UCSD-AML1 (cell line): ENCODE data around the gene NUDT21.
"Not testable (repeated sequence)": the region's sequence is repeated elsewhere in the genome, so short reads cannot be mapped to it uniquely, and the experiment has no call there.

Source experiments
- DNase-seq: peaks from one replicate; lab custom pipeline; 2025; ENCODE audit not compliant: unreplicated experiment; lab: John Stamatoyannopoulos, UW

NUDT21 gene

DNA sequence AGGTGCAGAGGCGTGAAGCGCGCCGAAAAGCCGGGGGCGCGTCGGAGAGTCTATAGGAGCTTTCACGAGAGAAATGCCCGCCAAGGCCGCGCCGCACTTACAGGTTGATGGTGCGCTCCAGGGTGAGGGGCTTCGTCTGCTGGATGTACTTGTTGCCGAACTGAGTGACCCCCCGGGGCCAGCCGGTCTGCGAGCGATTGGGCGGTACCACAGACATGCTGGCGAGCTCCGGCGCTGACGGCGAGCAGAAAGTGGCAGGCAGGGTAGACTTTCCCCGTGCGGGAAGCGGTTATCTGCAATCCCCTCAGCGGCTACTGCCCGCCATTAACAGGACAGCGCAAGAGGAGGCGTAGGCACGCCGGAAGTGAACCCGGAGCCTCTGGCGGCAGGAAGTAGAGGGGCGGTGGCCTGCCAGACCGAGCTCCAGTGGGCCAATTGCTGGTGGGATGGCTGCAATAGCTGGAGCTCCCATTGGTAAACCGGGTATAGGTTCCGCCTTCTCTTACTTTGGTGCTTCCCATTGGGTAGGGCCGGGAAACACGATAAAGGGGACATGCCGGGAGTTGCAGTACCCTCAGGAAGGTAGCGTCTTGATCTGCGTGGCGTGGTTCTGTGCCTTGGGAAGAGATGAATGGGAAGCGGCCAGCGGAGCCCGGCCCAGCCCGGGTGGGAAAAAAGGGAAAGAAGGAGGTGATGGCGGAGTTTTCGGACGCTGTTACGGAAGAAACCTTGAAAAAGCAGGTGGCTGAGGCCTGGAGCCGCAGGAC is at the start of gene NUDT21, which contains the start of gene OGFOD1:
Gene NUDT21 (minus strand): TSS at position 347 of the 767 bp plus-strand sequence. CDS start 130 bp downstream, at position 217.
Gene OGFOD1 (plus strand): TSS at position 569 of the 767 bp plus-strand sequence. CDS start 59 bp downstream, at position 628.
- DNase-seq, result peak; percentile 92

DNA sequence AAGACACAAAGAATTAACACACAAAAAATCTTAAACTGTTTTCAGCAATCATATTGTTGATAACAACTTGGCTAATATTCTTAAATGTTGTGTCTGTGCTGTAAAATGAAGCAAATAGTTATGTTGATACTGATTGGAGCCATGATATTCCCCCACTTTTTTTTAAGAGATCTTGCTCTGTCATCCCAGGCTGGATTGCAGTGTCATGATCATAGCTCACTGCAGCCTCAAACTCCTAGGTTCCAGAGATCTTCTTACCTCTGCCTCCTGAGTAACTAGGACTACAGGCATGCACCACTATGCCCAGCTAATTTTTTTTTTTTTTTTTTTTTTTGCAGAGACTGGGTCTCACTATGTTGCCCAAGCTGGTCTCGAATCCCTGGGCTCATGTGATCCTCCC is 42.7 kb upstream of the NUDT21 start:
- no peak for DNase-seq

DNA sequence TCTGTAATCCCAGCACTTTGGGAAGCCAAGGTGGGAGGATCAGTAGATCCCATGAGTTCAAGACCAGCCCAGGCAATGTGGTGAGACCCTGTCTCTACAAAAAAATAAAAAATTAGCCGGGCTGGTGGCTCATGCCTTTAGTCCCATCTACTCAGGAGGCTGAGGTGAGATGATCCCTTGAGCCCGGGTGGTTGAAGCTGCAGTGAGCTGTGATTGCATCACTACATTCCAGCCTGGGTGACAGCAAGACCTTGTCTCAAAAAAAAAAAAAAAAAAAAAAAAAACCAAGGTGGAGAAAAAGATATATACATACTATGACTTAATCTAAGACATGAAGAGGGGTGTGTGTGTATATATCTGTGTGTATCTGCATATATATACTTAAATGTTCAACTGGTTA is 42.0 kb upstream of the NUDT21 start:
- DNase-seq, result no peak

DNA sequence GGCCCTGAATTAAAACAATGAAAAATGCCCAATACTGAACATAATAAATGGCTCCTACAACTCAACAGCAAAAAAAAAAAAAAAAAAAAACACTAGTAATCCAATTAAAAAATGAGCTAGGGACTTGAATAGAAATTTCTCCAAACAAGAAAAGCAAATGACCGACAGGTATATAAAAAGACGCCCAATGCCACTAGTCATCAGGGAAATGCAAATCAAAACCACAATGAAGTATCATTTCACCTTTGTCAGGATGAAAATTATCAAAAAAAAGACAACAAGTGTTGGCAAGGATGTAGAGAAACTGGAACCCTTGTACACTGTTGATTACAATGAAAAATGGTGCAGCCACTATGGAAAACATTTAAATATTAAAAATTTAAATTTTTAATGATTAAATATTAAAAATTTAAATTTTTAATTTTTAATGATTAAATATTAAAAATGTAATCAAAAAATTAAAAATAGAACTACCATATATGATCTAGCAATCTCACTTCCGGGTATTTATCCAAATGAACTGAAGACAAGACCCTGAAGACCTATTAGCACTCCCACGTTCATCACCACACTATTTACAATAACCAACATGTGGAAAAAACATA is 40.6 kb upstream of the NUDT21 start:
- DNase-seq, result no peak

DNA sequence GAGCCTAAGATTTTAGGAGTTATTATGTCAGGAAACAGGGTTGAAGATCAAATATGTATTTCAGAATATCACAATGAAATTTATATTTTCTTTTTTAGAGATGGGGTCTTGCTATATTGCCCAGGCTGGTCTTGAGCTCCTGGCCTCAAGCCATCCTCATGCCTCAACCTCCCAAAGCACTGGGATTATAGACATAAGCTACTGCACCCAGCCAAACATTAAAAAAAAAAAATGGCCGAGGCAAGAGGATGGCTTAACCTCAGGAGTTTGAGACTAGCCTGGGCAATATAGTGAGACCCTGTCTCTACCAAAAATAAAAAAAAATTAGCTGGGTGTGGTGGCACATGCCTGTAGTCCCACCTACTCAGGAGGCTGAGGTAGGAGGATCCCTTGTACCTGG is 37.7 kb upstream of the NUDT21 start:
- DNase-seq, result not testable (repeated sequence)

DNA sequence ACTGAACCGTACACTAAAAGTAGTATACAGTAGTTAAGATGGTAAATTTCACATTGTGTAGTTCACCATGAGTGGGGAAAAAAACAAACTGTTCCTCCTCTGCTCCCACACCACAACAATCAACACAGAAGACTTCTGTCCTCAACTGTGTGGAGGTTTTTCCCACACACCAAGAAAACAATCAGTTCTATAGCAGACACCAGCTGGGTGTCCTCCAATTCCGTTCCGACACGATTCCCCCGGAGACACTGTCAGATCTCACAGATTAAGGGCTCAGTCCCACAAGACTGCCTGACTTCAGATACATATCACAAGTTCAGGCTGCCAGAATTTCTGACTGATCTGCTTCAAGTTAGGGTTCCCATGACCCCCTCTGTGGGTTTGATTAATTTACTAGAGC is 36.9 kb upstream of the NUDT21 start:
- DNase-seq, result no peak

DNA sequence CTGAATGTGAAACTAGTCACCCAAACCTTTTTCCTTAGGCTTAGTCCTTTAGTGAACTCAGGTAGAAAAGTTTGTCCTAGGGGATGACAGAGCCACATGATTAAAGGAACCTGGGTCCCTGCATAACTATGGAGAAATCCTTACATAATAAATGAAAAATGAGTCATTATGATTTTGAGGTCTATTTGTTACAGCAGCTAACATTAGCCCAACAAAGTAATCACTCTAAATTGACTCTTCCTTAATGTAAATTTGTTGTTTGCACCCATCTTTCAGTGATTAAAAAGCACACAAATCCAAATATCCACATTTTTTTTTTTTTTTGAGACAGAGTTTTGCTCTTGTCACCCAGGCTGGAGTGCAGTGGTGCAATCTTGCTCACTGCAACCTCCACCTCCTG is 32.3 kb upstream of the NUDT21 start:
- DNase-seq, result no peak

DNA sequence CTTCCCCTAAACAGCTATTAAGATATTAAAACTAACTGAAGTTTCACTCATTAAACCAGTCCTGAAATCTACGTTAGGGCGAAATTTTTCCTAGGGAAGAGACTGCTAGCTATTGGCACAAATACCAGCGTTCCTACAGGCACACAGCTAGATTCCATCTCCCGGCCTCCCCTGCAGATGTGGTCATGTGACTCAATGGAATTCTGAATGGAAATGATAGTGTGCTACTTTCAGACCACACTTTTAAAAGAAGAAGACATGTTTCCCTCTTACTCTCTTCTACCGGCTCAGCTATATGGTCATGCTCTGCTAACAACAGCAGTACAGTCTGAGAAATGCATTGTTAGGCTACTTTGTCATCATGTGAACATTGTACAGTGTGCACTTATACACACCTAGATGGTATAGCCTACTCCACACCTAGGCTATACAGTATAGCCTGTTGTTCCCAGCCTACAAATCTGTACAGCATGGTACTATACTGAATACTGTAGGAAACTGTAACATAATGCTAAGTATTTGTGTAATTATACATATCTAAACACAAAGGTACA is 31.6 kb upstream of the NUDT21 start:
- DNase-seq, result no peak

DNA sequence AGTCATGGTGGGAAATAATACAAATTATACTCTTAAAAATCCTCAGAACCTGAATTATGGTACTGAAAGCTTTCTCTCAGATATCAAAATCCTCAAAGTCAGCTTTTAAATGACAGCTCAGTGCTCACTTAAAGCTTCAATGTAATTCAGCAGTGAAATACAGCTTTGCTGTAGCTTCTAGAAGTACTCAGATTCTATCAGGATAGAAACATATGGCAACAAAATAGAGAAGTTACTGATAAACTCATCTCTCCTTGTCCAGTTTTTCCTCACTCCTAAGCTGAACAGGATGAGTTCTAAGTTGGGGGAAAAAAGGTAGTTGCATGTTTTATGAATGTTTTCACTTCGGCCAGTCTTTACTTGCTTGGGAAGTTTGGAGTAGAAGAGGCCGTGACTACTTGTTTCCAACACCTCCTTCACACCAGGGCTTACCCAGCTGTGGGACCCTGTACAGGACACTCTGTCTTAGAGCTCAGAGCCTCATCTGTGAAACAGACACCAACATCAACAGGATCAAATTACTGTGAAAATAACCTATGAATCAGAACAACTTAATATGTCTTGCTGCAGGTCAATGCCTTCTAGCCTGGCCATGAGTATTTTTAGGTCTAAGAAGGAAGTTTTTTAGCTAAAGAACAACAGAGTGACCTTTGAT is 30.5 kb upstream of the NUDT21 start:
- DNase-seq, result no peak

DNA sequence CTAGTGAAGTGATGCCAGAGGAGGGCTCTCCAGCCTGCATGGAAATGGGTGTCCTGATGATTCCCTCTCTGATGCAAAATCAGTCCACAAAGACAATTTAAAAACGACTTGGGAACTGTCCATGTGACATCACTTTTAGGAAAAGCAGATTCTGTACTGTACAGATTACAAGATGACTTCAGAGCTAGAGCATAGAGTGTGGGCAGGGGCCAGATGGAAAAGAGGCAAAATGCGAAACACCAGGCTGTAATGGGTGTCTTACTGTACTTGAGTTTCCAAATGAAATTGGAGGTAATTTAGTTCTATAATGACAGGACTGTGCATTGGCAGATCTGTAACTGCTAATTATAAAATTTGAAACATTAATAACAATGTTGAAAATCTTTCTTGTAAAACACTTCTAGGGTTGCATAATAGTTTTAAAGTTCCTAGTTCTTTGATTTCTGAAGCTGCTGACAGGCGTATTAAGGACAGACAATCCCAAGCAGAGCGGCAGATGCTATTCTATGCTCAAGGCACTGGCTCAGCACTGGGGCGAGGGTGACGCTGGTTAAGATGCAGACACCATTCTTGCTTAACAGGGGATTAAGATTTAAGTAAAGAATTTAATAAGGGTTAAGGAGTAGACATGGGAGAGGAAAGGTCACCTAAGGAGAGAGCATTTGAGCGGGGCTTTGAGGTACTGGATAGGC is 29.8 kb upstream of the NUDT21 start:
- DNase-seq, result no peak

DNA sequence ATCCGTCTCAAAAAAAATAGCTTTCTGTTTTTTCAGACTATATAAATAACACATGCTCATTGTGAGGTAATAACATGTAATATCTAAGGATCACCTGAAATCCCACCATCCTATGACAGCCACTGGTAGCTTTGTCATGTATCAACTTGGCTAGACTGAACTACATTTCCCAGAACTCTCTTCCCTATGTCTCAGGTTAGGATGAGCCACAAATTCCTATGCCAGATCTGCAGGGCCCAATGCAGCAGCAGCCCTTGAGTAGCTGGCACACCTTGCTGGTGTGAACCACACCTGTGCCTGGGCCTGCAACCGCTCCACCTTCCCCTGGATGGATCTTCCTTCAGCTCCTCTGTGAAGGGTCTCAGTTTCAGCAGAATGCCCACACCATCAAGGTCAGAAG is 28.3 kb upstream of the NUDT21 start:
- no peak for DNase-seq

DNA sequence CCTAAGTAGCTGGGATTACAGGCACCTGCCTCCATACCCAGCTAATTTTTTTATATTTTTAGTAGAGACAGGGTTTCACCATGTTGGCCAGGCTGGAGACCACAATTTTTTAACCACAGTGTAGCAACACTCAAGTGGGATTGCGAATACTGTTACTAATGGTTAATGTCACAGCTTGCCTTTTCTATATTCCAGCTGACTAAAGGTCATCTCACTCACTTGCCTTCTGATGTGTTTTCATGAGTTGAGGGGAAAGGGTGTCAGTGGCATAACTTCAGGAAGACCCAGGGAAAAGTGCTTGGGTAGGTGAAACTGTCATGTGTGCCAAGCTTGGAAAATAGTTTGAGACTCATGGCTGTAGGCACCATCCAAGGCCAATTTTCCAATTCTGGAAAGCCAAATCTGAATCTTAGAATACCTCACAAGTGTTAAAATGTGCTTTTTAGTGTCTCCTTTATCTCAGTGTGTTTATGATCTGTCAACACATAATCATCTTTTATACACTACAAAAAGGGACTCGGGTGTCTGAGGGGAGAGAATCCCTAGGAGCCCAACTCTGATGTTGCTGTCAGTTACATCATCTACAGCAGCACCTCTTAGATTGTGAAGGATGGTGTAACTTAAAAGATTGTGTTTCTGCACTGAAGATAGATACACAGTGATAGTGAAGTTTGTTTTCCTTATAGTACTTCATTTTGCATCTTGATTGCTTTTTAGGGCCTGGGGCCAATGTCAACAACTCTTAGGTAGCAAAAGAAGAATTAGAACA is 27.3 kb upstream of the NUDT21 start:
- DNase-seq, result no peak

DNA sequence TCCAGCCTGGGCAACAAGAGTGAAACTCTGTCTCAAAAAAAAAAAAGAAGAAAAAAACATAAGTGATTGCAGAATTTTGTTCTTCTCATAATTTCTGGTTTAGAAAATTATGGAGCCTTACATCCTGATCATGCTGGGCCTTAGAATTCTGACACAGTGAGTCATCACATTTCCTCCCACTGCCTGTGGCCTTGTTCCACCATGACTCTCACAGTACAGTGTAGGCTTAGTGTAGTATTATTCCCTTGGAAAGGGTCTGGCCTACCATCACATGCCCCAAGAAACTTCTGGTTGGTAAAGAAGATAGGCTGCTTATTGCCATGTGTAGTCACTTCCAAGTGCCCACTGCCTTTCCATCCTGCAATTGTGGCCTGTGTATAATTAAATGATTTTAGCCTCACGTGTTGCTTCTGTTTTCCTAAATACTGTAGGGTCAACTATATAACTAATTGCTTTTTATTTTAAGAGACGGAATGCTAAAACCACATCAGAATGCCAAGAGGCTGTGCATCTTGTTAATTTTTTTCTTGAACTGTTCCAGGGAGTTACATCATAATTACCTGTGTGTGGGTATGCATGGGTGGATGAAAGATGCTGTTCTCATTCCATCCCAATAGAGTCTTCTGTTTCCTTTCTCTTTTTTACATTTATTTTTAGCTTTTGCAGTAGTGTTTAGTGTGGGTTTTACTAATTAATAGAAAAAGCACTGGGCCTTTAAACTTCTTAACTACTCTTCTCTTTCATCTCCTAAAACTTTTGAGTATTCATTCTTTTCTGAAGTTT is 26.2 kb upstream of the NUDT21 start:
- no peak for DNase-seq

DNA sequence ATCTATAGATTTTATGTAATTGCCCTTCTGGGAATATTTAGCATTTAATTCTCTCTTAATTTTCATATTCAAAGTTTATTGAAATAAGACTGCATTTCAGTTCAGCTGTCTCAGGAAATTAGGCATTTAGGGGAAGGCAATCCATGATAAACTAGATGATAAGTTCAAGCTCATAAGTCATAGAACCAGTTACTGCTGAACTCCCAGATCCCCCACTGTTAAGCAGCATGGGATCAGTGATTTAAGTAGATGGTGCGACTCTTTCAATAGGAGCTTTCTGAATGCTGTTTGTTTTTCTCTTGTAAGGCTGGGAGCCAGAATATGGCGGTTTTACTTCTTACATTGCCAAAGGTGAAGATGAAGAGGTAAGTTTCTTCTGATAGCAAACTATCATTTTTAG is 24.1 kb upstream of the NUDT21 start:
- DNase-seq, result no peak

DNA sequence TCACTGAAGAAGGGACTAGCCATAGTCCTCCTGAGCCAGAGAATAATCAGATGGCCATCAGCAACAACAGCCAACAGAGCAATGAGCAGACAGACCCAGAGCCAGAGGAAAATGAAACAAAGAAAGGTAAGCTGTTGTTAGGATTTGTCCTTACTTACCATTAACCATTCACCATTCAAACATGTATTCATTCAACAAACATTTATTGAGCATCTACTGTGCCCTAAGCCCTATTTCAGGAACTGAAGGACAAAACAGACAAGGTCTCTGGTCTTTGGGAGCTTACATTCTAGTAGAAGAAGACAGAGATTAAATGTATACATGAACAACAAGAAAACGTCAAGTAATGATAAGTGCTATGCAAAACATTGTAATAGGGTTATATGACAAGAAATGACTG is 19.5 kb upstream of the NUDT21 start:
- no peak for DNase-seq

DNA sequence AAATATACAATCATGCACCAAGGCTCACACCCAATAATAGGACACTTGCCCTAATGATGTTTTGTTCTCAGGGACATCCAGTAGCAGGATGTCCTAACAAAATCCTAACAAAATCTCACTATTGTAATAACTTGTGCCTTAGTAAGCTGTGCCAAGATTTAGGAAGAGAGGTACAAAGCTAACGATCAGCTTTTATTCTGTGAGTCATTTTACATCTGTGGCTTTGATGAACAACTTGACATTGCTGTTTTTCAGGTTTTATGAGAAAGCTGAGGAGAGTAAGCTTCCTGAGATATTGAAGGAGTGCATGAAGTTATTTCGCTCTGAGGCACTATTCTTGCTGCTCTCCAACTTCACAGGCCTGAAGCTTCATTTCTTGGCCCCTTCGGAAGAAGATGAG is 19.1 kb upstream of the NUDT21 start:
- DNase-seq, result no peak

DNA sequence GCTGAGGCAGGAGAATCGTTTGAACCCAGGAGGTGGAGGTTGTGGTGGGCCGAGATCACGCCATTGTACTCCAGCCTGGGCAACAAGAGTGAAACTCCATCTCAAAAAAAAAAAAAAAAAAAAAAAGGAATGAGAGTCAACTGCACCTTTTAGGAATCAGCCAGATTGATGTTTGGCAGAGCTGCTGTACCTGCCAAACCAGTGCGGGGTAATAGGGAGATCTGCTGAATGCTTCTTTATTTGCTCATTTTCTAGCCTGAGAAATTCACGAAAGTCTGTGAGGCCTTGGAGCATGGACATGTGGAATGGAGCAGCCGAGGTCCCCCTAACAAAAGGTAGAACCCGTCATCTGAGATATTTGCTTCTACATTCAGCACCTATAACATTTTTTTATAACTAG is 18.6 kb upstream of the NUDT21 start:
- no peak for DNase-seq

DNA sequence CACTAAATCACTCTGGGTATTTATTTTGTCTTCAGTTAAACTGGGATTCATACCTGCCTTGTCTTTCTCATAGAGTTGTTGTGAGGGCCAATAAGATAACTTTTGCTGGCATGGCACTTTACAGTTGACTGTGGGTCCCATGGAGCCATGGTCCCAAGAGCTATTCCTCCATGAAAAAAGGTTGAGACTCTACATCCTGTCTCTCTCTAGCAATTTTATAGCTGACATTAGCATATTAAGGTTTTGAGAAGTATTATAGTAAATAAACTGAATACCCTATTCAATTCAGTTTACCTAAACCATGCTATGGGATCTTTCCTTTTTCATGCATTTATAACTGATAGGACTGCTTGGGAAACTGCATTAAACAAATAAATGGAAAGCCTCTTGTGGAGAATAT is 17.7 kb upstream of the NUDT21 start:
- DNase-seq, result no peak

DNA sequence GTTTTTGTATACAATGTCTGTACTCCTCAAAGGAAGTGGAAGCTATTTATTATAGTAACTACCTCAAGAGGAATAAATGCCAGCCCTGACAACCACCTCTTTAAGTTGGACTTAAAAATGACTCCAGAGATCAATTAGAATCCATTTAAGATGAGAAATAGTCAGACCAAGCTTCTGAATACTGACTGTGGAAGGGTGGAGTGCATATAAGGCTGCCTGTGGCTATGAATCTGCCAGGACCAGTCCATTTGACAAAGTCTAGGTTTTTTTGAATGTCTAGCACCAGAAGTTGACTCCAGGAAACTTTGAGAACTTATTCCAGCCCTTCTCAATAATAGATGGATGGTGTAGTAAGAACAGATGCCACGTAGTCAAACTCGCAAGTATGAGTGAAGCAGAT is 15.2 kb upstream of the NUDT21 start:
- no peak for DNase-seq

DNA sequence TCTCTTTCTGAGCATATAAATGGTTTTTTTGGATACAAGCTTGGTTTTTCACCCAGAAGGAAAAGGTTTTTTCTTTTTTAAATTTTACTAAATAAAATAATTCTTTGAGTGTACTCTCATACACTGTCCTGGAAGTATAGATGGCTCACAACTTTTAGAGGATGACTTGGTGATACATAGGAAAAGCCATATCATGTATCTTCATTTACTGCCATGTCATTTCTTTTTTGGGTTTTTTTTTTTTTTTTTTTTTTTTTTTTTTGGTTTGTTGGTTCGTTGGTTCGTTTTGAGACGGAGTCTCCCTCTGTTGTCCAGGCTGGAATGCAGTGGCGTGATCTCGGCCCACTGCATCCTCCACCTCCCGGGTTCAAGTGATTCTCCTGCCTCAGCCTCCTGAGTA is 12.0 kb upstream of the NUDT21 start:
- DNase-seq, result no peak
